T1000 (cell line): ENCODE results near the gene PPP1R12C.

Source experiments
- DNase-seq: peaks from one replicate; lab custom pipeline; 2025; ENCODE audit warnings: mixed read lengths; lab: John Stamatoyannopoulos, UW

PPP1R12C gene

GRCh38 chr19:55091126-55091910 is 26.1 kb downstream of the PPP1R12C start:
- no peak for DNase-seq

- DNase-seq, result no peak
Measured at GRCh38 chr19:55090564-55090963, 26.9 kb downstream of the PPP1R12C start.

GRCh38 chr19:55089342-55089944 is 28.0 kb downstream of the PPP1R12C start:
- no peak for DNase-seq

GRCh38 chr19:55088543-55089341 is 28.7 kb downstream of the PPP1R12C start:
- DNase-seq, result peak; percentile 66

GRCh38 chr19:55088021-55088451 is 29.4 kb downstream of the PPP1R12C start:
- DNase-seq, result no peak

- no peak for DNase-seq
Measured at GRCh38 chr19:55087542-55087901, 29.9 kb downstream of the PPP1R12C start.

GRCh38 chr19:55086730-55087541 is 30.5 kb downstream of the PPP1R12C start:
- peak; percentile 90 for DNase-seq

GRCh38 chr19:55085923-55086715 is 31.3 kb downstream of the PPP1R12C start:
- no peak for DNase-seq

- no peak for DNase-seq
Measured at GRCh38 chr19:55084416-55084815, 33.0 kb downstream of the PPP1R12C start.

GRCh38 chr19:55083004-55083850 is 34.2 kb downstream of the PPP1R12C start:
- DNase-seq, result no peak

- peak; percentile 81 for DNase-seq
Measured at GRCh38 chr19:55082020-55082851, 35.2 kb downstream of the PPP1R12C start.

GRCh38 chr19:55081770-55082019 is 35.7 kb downstream of the PPP1R12C start:
- no peak for DNase-seq

- DNase-seq, result peak; percentile 83
Measured at GRCh38 chr19:55080968-55081769, 36.3 kb downstream of the PPP1R12C start.

GRCh38 chr19:55080121-55080967 is 37.1 kb downstream of the PPP1R12C start:
- peak; percentile 78 for DNase-seq

- no peak for DNase-seq
Measured at GRCh38 chr19:55079400-55080038, 37.9 kb downstream of the PPP1R12C start.

GRCh38 chr19:55078996-55079395 is 38.4 kb downstream of the PPP1R12C start:
- DNase-seq, result no peak

- no peak for DNase-seq
Measured at GRCh38 chr19:55077106-55077505, 40.3 kb downstream of the PPP1R12C start.
